ENCODE data around the gene PLEKHA5. TPM values are rescaled to one million over a fixed set of nuclear protein-coding genes. Genes with fewer than 3 reads are reported as not detected.
"Not testable (repeated sequence)": the region's sequence is repeated elsewhere in the genome, so short reads cannot be mapped to it uniquely, and the experiment has no call there.

Gene PLEKHA5
- total and polyA plus RNA-seq, 2 of the 4 experiments (the other 2 are of a cell fraction) = 5.3 to 12.2 TPM

- H3K4me1 ChIP-seq (ENCODE audit: control insufficient read depth, insufficient read depth, low read length); H3K4me2 ChIP-seq (ENCODE audit: low read depth, low read length); H3K4me3 ChIP-seq (ENCODE audit: insufficient read depth, low read depth, low read length); H2BK5ac ChIP-seq (ENCODE audit: low read depth, low read length, poor library complexity, severe bottlenecking); H4K91ac ChIP-seq (ENCODE audit: insufficient read depth, low read depth, low read length); BruUV-seq (replicated peaks); H3K9me3 ChIP-seq (ENCODE audit: control insufficient read depth, insufficient read depth, low read length); ATAC-seq (ENCODE audit: low read depth); H3K9ac ChIP-seq (ENCODE audit: low read depth, low read length); H3K56ac ChIP-seq (ENCODE audit: extremely low read depth, insufficient read depth, low read length); H3K79me1 ChIP-seq (ENCODE audit: low read depth in 1 of 2, low read length in 2 of 2); H3K27ac ChIP-seq (ENCODE audit: insufficient read depth, low read length); H2AK5ac ChIP-seq (ENCODE audit: low read depth, low read length); DNase-seq; H4K20me1 ChIP-seq (ENCODE audit: insufficient read depth, low read length); H3K18ac ChIP-seq (ENCODE audit: low read depth, low read length); H4K8ac ChIP-seq (ENCODE audit: low read depth in 2 of 2, low read length in 2 of 2); H3K27me3 ChIP-seq (ENCODE audit: control insufficient read depth, insufficient read depth, low read length); H3K9me1 ChIP-seq (ENCODE audit: insufficient read depth, low read length); in situ Hi-C loops (cut with MboI; ENCODE audit: low sequenced_read_pairs); dilution Hi-C loops (cut with HindIII; ENCODE audit: low sequenced_read_pairs, unreplicated experiment); H3K14ac ChIP-seq (replicated peaks; ENCODE audit: low read depth, low read length); H4K5ac ChIP-seq (ENCODE audit: low read depth, low read length); H2AK9ac ChIP-seq (replicated peaks; ENCODE audit: low read depth, low read length, poor library complexity); H2BK15ac ChIP-seq (ENCODE audit: low read depth, low read length); H2BK20ac ChIP-seq (ENCODE audit: low read depth, low read length); H2BK120ac ChIP-seq (ENCODE audit: low read depth, low read length); H3K23ac ChIP-seq (ENCODE audit: low read depth, low read length); intact Hi-C loops (cut with micrococcal nuclease); H3K4ac ChIP-seq (ENCODE audit: low read depth, low read length); H2AFZ ChIP-seq (replicated peaks; ENCODE audit: low read length, poor library complexity): not testable (repeated sequence)
- ChIA-PET CTCF (interaction anchor here (0.6 kb wide), 1 partner anchor 35 kb away, joined by 4 read pairs; no protein-coding TSS in a partner anchor), POLR2A (ENCODE audit: unreplicated experiment) (interaction anchor here (0.7 kb wide), 1 partner anchor 169 kb away, joined by 4 read pairs; no protein-coding TSS in a partner anchor)
- WGBS, 2 experiments (ENCODE audit: extremely low coverage in 2 of 2, insufficient read length in 1 of 2) = 95% methylated on average over 4 of the region's 14 CpGs; no CpG with 5 or more reads in 1 of the 2 experiments
- peaks cover 12% of the 10 kb centered on the region for H3K36me3 ChIP-seq (ENCODE audit: control insufficient read depth, insufficient read depth, low read length)
These were observed 176.1 kb downstream of the PLEKHA5 start for GRCh38 chr12:19305621-19306020.

Measured in IMR-90 (cell line).